ENCODE measurements around the gene GIT1. TPM values are rescaled to one million over a fixed set of nuclear protein-coding genes. Genes with fewer than 3 reads are reported as not detected.
A peak's percentile ranks its signal among the peaks of the same experiment; 100 is the strongest.

The GIT1 gene
- total and polyA plus RNA-seq, 2 experiments from 2014 or later = 15.9 to 60.9 TPM

DNA sequence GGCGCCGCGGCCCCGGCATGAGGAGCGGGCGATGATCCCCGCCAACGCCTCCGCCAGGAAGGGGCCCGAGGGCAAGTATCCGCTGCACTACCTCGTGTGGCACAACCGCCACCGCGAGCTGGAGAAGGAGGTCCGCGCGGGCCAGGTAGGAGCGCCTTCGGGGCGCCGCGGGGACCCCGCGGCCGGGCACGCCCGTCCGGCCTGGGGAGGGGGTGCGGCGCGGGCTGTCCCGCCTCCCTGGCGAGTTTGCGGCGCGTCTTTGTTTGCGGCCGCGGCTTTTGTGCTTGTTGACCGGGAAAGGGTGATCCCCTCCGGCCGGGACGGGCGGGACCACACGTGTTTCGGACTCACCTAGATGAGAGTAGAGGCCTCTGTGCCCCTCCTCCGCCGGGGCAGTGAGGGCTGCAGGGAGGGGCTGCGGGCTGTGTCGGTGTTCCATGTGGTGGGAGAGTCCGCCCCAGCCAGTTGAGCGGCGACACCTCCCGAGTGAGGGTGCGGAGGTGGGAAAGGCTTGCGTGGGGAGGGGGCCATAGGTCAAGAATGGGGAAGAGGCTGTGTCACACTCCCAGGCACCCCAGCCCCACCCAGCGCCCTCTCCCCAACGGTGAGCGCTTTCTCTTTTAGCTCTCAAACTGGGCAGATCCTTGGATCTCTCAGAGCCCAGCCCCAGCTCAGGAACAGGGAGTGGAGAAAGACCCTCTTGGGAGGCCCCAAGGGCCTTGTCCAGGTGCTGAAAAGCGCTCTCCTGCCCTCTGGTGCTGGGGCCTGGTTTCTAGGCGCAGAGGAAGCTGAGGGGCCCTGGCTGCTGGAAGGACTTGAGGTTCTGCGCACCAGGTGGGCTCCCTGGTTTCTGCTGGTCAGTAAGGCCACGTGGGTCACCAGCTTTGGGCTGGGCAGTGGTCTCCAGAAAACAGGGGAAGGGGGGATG is 4.4 kb upstream of the GIT1 start:
- TF ChIP-seq, protein P1, sequence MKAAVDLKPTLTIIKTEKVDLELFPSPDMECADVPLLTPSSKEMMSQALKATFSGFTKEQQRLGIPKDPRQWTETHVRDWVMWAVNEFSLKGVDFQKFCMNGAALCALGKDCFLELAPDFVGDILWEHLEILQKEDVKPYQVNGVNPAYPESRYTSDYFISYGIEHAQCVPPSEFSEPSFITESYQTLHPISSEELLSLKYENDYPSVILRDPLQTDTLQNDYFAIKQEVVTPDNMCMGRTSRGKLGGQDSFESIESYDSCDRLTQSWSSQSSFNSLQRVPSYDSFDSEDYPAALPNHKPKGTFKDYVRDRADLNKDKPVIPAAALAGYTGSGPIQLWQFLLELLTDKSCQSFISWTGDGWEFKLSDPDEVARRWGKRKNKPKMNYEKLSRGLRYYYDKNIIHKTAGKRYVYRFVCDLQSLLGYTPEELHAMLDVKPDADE (IDR thresholded peaks at IDR 0.05) = no peak
- TF ChIP-seq ZNF331 (CRISPR knock-in tag; IDR thresholded peaks at IDR 0.05; ENCODE audit: low read depth) (no peak), CREB1 (CRISPR knock-in tag; IDR thresholded peaks at IDR 0.05; ENCODE audit: low read depth) (no peak), JUNB (IDR thresholded peaks at IDR 0.05; ENCODE audit: unreplicated experiment) (no peak), EZH2phosphoT487 (IDR thresholded peaks at IDR 0.05; ENCODE audit: unreplicated experiment) (no peak), ZNF114 (CRISPR knock-in tag; IDR thresholded peaks at IDR 0.05) (no peak), STAT1 (IDR thresholded peaks at IDR 0.05; ENCODE audit: unreplicated experiment) (no peak), EZH2 (IDR thresholded peaks at IDR 0.05; ENCODE audit: low read depth, unreplicated experiment) (no peak), POLR2AphosphoS5 (IDR thresholded peaks at IDR 0.05; ENCODE audit: low read depth) (no peak)
- TF ChIP-seq, protein P2, sequence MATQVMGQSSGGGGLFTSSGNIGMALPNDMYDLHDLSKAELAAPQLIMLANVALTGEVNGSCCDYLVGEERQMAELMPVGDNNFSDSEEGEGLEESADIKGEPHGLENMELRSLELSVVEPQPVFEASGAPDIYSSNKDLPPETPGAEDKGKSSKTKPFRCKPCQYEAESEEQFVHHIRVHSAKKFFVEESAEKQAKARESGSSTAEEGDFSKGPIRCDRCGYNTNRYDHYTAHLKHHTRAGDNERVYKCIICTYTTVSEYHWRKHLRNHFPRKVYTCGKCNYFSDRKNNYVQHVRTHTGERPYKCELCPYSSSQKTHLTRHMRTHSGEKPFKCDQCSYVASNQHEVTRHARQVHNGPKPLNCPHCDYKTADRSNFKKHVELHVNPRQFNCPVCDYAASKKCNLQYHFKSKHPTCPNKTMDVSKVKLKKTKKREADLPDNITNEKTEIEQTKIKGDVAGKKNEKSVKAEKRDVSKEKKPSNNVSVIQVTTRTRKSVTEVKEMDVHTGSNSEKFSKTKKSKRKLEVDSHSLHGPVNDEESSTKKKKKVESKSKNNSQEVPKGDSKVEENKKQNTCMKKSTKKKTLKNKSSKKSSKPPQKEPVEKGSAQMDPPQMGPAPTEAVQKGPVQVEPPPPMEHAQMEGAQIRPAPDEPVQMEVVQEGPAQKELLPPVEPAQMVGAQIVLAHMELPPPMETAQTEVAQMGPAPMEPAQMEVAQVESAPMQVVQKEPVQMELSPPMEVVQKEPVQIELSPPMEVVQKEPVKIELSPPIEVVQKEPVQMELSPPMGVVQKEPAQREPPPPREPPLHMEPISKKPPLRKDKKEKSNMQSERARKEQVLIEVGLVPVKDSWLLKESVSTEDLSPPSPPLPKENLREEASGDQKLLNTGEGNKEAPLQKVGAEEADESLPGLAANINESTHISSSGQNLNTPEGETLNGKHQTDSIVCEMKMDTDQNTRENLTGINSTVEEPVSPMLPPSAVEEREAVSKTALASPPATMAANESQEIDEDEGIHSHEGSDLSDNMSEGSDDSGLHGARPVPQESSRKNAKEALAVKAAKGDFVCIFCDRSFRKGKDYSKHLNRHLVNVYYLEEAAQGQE (IDR thresholded peaks at IDR 0.05; ENCODE audit: unreplicated experiment) = peak; percentile 85
- TF ChIP-seq, protein P3, sequence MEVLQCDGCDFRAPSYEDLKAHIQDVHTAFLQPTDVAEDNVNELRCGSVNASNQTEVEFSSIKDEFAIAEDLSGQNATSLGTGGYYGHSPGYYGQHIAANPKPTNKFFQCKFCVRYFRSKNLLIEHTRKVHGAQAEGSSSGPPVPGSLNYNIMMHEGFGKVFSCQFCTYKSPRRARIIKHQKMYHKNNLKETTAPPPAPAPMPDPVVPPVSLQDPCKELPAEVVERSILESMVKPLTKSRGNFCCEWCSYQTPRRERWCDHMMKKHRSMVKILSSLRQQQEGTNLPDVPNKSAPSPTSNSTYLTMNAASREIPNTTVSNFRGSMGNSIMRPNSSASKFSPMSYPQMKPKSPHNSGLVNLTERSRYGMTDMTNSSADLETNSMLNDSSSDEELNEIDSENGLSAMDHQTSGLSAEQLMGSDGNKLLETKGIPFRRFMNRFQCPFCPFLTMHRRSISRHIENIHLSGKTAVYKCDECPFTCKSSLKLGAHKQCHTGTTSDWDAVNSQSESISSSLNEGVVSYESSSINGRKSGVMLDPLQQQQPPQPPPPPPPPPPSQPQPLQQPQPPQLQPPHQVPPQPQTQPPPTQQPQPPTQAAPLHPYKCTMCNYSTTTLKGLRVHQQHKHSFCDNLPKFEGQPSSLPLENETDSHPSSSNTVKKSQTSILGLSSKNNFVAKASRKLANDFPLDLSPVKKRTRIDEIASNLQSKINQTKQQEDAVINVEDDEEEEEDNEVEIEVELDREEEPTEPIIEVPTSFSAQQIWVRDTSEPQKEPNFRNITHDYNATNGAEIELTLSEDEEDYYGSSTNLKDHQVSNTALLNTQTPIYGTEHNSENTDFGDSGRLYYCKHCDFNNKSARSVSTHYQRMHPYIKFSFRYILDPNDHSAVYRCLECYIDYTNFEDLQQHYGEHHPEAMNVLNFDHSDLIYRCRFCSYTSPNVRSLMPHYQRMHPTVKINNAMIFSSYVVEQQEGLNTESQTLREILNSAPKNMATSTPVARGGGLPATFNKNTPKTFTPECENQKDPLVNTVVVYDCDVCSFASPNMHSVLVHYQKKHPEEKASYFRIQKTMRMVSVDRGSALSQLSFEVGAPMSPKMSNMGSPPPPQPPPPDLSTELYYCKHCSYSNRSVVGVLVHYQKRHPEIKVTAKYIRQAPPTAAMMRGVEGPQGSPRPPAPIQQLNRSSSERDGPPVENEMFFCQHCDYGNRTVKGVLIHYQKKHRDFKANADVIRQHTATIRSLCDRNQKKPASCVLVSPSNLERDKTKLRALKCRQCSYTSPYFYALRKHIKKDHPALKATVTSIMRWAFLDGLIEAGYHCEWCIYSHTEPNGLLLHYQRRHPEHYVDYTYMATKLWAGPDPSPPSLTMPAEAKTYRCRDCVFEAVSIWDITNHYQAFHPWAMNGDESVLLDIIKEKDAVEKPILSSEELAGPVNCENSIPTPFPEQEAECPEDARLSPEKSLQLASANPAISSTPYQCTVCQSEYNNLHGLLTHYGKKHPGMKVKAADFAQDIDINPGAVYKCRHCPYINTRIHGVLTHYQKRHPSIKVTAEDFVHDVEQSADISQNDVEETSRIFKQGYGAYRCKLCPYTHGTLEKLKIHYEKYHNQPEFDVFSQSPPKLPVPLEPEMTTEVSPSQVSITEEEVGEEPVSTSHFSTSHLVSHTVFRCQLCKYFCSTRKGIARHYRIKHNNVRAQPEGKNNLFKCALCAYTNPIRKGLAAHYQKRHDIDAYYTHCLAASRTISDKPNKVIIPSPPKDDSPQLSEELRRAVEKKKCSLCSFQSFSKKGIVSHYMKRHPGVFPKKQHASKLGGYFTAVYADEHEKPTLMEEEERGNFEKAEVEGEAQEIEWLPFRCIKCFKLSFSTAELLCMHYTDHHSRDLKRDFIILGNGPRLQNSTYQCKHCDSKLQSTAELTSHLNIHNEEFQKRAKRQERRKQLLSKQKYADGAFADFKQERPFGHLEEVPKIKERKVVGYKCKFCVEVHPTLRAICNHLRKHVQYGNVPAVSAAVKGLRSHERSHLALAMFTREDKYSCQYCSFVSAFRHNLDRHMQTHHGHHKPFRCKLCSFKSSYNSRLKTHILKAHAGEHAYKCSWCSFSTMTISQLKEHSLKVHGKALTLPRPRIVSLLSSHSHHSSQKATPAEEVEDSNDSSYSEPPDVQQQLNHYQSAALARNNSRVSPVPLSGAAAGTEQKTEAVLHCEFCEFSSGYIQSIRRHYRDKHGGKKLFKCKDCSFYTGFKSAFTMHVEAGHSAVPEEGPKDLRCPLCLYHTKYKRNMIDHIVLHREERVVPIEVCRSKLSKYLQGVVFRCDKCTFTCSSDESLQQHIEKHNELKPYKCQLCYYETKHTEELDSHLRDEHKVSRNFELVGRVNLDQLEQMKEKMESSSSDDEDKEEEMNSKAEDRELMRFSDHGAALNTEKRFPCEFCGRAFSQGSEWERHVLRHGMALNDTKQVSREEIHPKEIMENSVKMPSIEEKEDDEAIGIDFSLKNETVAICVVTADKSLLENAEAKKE (CRISPR knock-in tag; IDR thresholded peaks at IDR 0.05) = no peak
- TF ChIP-seq, protein P4, sequence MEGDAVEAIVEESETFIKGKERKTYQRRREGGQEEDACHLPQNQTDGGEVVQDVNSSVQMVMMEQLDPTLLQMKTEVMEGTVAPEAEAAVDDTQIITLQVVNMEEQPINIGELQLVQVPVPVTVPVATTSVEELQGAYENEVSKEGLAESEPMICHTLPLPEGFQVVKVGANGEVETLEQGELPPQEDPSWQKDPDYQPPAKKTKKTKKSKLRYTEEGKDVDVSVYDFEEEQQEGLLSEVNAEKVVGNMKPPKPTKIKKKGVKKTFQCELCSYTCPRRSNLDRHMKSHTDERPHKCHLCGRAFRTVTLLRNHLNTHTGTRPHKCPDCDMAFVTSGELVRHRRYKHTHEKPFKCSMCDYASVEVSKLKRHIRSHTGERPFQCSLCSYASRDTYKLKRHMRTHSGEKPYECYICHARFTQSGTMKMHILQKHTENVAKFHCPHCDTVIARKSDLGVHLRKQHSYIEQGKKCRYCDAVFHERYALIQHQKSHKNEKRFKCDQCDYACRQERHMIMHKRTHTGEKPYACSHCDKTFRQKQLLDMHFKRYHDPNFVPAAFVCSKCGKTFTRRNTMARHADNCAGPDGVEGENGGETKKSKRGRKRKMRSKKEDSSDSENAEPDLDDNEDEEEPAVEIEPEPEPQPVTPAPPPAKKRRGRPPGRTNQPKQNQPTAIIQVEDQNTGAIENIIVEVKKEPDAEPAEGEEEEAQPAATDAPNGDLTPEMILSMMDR (conservative IDR thresholded peaks at IDR 0.05; ENCODE audit: low read depth in 2 of 2) = peak; percentile 25 to 74; a peak in 3 of 4 replicates
- H3F3A ChIP-seq (replicated peaks; ENCODE audit: low read depth) = peaks cover 20% of the 10 kb centered on the region
- H3K79me2 ChIP-seq (replicated peaks; ENCODE audit: insufficient read depth) = peaks cover 10% of the 10 kb centered on the region
- Mint-ChIP-seq H3K27me3 (ENCODE audit: insufficient read depth, low read depth, poor library complexity) (peaks cover 30% of the 10 kb centered on the region), H3K4me3 (peak overlapping the region; percentile 77), H3K9me3 (no peaks in the 10 kb centered on the region), H3K36me3 (ENCODE audit: low read depth) (no peaks in the 10 kb centered on the region), H3K27ac (no peak overlapping the region), H3K4me1 (peaks cover 47% of the 10 kb centered on the region)
- H3K4me3 ChIP-seq = peak overlapping the region; percentile 86
- H4K20me1 ChIP-seq (replicated peaks; ENCODE audit: insufficient read depth) = peaks cover 7% of the 10 kb centered on the region; the same call in 1 of the 2 replicates
- H3K36me3 ChIP-seq (ENCODE audit: insufficient read depth) = no peaks in the 10 kb centered on the region
- H3K9me2 ChIP-seq (ENCODE audit: insufficient read depth) = no peaks in the 10 kb centered on the region
- peak; percentile 26 for ATAC-seq
- H3K4me2 ChIP-seq = peak overlapping the region; percentile 90
- H3K27ac ChIP-seq (ENCODE audit: low read depth) = no peak overlapping the region
- H3K27me3 ChIP-seq (ENCODE audit: insufficient read depth) = peaks cover 12% of the 10 kb centered on the region
- H3K4me1 ChIP-seq (ENCODE audit: insufficient read depth) = peaks cover 50% of the 10 kb centered on the region
- DNase-seq (ENCODE audit: low spot score) = peak; percentile 94
- peak overlapping the region; percentile 47; the same call in 1 of the 2 replicates for H2AFZ ChIP-seq

Measured in GM23338 (cell line).